HUES6 (cell line): ENCODE results near the gene GFY.
A peak's percentile ranks its signal among the peaks of the same experiment; 100 is the strongest.
"Not testable (repeated sequence)": the region's sequence is repeated elsewhere in the genome, so short reads cannot be mapped to it uniquely, and the experiment has no call there.

Experiments
- H3K27ac ChIP-seq: 2 replicates; pipeline ENCODE4 v1.7.0; 2013; ENCODE audit warnings: low read depth, mild to moderate bottlenecking, low read length, inconsistent platforms
- H3K27me3 ChIP-seq: 2 replicates; pipeline ENCODE4 v1.6.1; 2013; ENCODE audit warnings: low read length; ENCODE audit not compliant: control insufficient read depth, insufficient read depth
- H3K36me3 ChIP-seq: 2 replicates; pipeline ENCODE4 v1.6.1; 2013; ENCODE audit warnings: low read length; ENCODE audit not compliant: control insufficient read depth, insufficient read depth
- H3K4me1 ChIP-seq: 2 replicates; pipeline ENCODE4 v1.6.1; 2013; ENCODE audit warnings: low read length; ENCODE audit not compliant: control insufficient read depth, insufficient read depth
- H3K4me3 ChIP-seq: 2 replicates; pipeline ENCODE4 v1.5.1; 2013; ENCODE audit warnings: low read depth, low read length
- H3K9ac ChIP-seq: one replicate; pipeline ENCODE4 v1.6.1; 2013; ENCODE audit warnings: mild to moderate bottlenecking, low read length
- H3K9me3 ChIP-seq: 2 replicates; pipeline ENCODE4 v1.6.1; 2013; ENCODE audit warnings: low read depth, low read length; ENCODE audit not compliant: control insufficient read depth, insufficient read depth

GFY gene

DNA sequence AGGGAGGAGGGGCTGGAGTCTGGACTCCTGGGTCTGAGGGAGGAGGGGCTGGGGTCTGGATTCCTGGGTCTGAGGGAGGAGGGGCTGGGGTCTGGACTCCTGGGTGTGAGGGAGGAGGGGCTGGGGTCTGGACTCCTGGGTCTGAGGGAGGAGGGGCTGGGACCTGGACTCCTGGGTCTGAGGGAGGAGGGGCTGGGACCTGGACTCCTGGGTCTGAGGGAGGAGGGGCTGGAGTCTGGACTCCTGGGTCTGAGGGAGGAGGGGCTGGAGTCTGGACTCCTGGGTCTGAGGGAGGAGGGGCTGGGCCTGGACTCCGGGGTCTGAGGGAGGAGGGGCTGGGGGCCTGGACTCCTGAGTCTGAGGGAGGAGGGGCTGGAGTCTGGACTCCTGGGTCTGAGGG, 35.9 kb downstream of the GFY start:
- not testable (repeated sequence) for H3K9ac ChIP-seq, H3K9me3 ChIP-seq, H3K27me3 ChIP-seq, H3K4me1 ChIP-seq, H3K27ac ChIP-seq, H3K4me3 ChIP-seq
- H3K36me3 ChIP-seq = peaks cover 24% of the 10 kb centered on the region

- Histone ChIP-seq H3K9me3 (no peaks in the 10 kb centered on the region), H3K36me3 (peaks cover 27% of the 10 kb centered on the region), H3K4me3 (no peak overlapping the region), H3K27ac (no peak overlapping the region), H3K9ac (no peak overlapping the region), H3K27me3 (no peaks in the 10 kb centered on the region), H3K4me1 (no peaks in the 10 kb centered on the region)
Observed at GRCh38 chr19:49461656-49462055, 36.5 kb downstream of the GFY start.

GRCh38 chr19:49462492-49462891, 37.3 kb downstream of the GFY start:
- Histone ChIP-seq H3K27ac (no peak overlapping the region), H3K4me3 (no peak overlapping the region), H3K27me3 (no peaks in the 10 kb centered on the region), H3K4me1 (no peaks in the 10 kb centered on the region), H3K9me3 (no peaks in the 10 kb centered on the region), H3K36me3 (peaks cover 27% of the 10 kb centered on the region), H3K9ac (no peak overlapping the region)

- Histone ChIP-seq H3K4me3 (no peak overlapping the region), H3K36me3 (peaks cover 27% of the 10 kb centered on the region), H3K9ac (no peak overlapping the region), H3K9me3 (no peaks in the 10 kb centered on the region), H3K27me3 (no peaks in the 10 kb centered on the region), H3K4me1 (peaks cover 4% of the 10 kb centered on the region), H3K27ac (no peak overlapping the region)
Observed at GRCh38 chr19:49463960-49464740, 39.0 kb downstream of the GFY start.

- Histone ChIP-seq H3K27me3 (no peaks in the 10 kb centered on the region), H3K4me3 (no peak overlapping the region), H3K27ac (no peak overlapping the region), H3K4me1 (peaks cover 6% of the 10 kb centered on the region), H3K9me3 (no peaks in the 10 kb centered on the region), H3K9ac (no peak overlapping the region), H3K36me3 (peaks cover 27% of the 10 kb centered on the region)
Observed at GRCh38 chr19:49465371-49465770, 40.2 kb downstream of the GFY start.

DNA sequence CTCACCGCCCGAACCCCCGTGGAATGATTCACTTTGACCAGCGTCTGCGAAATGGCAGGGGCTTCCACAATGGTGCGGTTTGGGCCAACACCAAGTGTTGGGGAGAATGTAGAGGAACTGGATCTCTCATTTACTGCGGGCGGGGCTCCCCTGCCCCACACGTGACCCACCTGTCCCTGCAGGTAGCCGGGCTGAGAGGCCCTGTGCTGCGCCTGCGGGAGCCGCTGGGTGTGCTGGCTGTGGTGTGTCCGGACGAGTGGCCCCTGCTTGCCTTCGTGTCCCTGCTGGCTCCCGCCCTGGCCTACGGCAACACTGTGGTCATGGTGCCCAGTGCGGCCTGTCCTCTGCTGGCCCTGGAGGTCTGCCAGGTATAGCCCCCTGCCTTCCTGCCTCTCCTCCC, 43.0 kb downstream of the GFY start:
- H3K4me1 ChIP-seq = peaks cover 6% of the 10 kb centered on the region
- no peaks in the 10 kb centered on the region for H3K9me3 ChIP-seq
- H3K36me3 ChIP-seq = peaks cover 27% of the 10 kb centered on the region
- no peaks in the 10 kb centered on the region for H3K27me3 ChIP-seq
- H3K9ac ChIP-seq = no peak overlapping the region
- H3K27ac ChIP-seq = no peak overlapping the region
- H3K4me3 ChIP-seq = no peak overlapping the region

GRCh38 chr19:49468746-49469447, 43.7 kb downstream of the GFY start:
- H3K4me3 ChIP-seq = no peak overlapping the region
- H3K36me3 ChIP-seq = peaks cover 25% of the 10 kb centered on the region
- H3K27me3 ChIP-seq = no peaks in the 10 kb centered on the region
- no peak overlapping the region for H3K9ac ChIP-seq
- H3K9me3 ChIP-seq = no peaks in the 10 kb centered on the region
- H3K4me1 ChIP-seq = peaks cover 6% of the 10 kb centered on the region
- no peak overlapping the region for H3K27ac ChIP-seq

- Histone ChIP-seq H3K9ac (no peak overlapping the region), H3K36me3 (peaks cover 15% of the 10 kb centered on the region; the same call in 1 of the 2 replicates), H3K4me1 (peaks cover 10% of the 10 kb centered on the region), H3K27me3 (peaks cover 7% of the 10 kb centered on the region), H3K9me3 (no peaks in the 10 kb centered on the region), H3K4me3 (no peak overlapping the region), H3K27ac (no peak overlapping the region)
Observed at GRCh38 chr19:49469828-49470614, 44.8 kb downstream of the GFY start.

DNA sequence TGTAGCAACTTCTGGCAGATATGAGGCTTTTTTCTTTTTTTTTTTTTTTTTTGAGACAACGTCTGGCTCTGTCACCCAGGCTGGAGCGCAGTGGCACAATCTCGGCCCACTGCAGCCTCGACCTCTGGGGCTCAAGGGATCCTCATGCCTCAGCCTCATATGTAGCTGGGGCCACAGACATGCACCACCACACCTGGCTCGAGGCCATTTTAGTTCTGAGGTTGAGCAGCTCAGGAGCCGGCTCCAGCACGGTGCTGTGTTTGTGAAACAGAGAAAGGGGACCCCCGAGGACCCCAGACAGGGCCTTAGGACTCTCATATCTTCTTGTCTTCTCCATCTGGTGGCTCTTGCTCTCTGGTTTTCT, 45.4 kb downstream of the GFY start:
- Histone ChIP-seq H3K36me3 (peaks cover 15% of the 10 kb centered on the region; the same call in 1 of the 2 replicates), H3K9me3 (no peaks in the 10 kb centered on the region), H3K4me1 (peaks cover 10% of the 10 kb centered on the region), H3K27me3 (peaks cover 8% of the 10 kb centered on the region), H3K4me3 (no peak overlapping the region), H3K9ac (no peak overlapping the region), H3K27ac (no peak overlapping the region)

GRCh38 chr19:49472936-49473335, 47.7 kb downstream of the GFY start:
- Histone ChIP-seq H3K27ac (no peak overlapping the region), H3K4me1 (peaks cover 12% of the 10 kb centered on the region), H3K9me3 (no peaks in the 10 kb centered on the region), H3K36me3 (peaks cover 8% of the 10 kb centered on the region; the same call in 1 of the 2 replicates), H3K27me3 (peaks cover 8% of the 10 kb centered on the region), H3K9ac (no peak overlapping the region), H3K4me3 (no peak overlapping the region)

- not testable (repeated sequence) for H3K27ac ChIP-seq, H3K9me3 ChIP-seq, H3K27me3 ChIP-seq, H3K36me3 ChIP-seq, H3K9ac ChIP-seq
- Histone ChIP-seq H3K4me1 (peaks cover 12% of the 10 kb centered on the region), H3K4me3 (peak overlapping the region; percentile 52; the same call in 1 of the 2 replicates)
Observed at GRCh38 chr19:49473501-49473867, 48.3 kb downstream of the GFY start.
